Middle frontal gyrus (tissue), 1 donor: Measurements from ENCODE around the gene CSK.

Experiments used
- DNase-seq: peaks from one replicate; pipeline ENCODE4 v3.0.0-alpha.2; 2015; ENCODE audit warnings: low spot score; ENCODE audit errors: extremely low spot score

CSK gene

DNA sequence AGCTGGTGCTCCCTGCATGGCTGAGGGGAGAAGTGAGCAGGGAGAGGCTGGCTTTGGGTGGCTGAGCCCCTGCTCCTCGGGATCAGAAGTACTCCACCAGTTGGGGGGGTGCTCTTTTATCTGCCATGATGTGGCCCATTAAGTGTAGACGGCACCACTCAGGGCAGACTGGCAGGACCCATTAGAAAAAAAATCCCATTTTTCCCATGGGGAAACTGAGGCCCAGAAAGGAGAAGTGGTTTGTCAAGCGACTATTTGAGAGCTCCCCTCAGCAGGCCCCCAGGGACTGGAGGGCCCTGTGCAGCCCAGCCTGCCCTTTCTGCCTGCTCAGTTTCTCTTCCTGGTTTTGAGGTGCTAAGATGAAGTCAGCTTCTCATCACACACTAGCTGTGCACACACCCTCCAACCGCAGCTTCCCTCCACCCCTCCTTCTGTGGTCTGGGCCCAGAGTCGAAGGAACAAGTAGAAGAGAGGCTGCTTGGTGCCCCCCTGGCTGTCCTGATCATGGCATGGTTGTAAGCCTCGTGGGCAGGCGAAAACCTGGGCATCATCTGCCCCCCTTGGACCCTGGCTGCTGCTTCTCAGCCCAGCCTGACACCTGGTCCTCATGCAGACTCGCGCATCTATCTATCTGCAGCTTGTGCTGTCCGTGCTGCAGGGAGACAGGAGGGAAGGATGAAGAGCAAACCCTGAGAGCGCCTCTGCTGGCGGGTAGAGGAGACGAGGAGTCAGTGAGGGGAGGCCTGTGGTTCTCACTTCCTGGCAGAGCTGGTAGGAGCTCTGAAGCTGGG is 5.6 kb downstream of the CSK start:
- DNase-seq, result no peak

DNA sequence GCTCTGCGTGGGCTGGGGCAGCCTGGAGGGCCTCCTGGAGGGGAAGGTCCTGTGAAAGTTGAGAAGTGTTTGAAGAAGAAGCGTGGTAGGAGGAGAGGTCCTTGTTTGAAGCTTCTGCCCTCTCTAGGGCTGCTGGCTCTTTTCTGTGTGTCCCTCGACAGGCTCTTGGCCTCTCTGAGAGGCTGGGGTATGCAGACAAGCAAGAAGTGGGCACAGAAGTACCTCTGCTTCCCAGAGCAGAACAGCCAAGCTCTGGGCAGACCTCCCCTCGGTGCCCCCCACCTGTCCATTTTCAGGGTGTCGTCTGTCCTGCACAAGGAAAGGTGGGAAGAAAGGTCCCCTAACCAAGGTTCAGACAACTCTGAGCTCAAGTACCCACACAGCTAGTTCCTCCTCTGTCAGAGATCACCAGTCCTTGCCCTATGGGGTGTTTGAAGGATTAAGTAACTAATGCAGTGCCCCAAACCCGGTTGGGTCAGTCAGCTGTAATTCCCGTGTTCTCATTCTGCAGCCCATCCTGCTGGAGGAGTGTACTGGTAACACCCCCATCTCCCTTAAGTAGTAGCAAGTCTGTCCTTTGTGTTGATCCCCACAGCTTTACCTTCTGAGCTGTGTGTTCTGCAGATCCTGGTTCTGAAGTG is 6.3 kb downstream of the CSK start:
- no peak for DNase-seq

- DNase-seq, result no peak
These were observed 6.8 kb downstream of the CSK start for GRCh38 chr15:74788683-74789151.

GRCh38 chr15:74789171-74789631 is 7.3 kb downstream of the CSK start:
- no peak for DNase-seq

DNA sequence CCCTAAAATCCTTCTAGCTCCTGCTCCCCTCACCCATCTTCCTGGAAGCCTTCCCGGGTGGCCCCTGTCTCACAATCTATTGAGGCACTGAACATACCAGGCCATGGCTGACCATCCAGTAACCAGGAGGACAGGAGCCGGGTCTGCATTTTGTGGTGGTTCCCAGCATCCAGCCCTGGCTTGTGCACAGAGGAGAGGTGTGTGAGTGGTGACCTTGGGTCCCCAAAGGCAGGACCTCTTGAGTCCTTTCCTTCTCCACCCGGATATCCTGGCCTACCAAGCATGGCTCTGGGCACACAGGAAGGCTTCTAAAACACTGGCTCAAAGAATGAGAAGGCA is 7.8 kb downstream of the CSK start:
- DNase-seq, result no peak

DNA sequence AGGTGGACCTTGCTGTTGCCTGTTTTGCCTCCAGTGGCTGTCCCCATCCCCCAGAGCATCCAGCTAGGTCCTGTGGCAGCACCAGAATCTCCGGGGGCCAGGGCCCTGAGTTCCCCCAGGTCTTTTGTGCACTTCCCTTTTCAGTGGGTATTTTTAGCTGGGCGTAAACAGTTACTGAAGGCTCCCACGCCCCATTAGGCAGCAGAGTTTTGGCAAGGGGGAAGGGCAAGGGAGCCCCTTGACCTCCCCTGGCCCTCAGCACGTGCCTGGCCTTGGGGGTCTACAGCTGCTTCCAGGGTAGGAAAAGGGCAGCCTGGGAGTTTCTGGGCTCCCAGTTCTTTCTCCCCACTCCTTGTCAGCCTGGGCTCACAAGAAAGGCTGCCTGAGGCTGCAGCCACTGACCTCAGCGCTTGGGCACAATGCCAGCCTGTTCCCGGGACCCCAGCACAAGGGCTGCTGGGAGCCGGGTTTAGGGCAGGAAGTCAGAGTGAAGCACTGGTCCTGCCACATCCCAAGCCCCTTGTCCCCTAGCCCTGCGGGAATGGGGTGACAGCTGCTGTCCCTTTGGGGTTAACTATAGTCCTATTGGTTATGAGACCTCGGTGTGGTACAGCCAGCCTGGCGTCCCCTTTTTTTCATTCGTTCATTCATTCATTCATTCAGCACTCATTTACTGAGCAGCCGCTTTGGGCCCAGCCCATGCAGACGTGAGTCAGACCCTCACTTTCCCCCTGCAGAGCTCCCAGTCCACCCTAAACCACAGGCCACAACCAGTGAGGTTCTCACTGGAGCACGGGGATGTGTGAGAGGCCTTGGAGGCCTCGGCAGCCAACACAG is 8.4 kb downstream of the CSK start:
- DNase-seq, result no peak

GRCh38 chr15:74791007-74791406 is 9.1 kb downstream of the CSK start:
- DNase-seq, result no peak

DNA sequence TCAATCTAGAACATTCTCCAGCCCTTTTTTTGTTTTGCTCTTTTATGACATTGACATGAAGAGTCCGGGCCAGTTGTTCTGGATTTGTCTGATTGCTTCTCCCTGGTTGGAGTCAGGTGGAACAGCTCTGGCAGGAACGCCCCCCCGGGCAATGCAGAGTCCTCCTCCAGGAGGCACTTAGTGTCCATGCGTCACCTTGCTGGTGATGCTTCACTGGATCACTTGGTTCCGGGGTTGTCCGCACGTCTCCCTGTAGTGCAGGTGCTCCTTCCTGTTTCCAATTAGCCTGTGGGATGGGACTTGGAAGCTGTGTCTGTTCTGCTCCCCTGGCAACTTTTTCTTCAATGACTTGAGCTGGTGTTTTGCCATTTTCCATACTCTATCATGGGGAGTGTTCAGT is 9.8 kb downstream of the CSK start:
- DNase-seq, result no peak

DNA sequence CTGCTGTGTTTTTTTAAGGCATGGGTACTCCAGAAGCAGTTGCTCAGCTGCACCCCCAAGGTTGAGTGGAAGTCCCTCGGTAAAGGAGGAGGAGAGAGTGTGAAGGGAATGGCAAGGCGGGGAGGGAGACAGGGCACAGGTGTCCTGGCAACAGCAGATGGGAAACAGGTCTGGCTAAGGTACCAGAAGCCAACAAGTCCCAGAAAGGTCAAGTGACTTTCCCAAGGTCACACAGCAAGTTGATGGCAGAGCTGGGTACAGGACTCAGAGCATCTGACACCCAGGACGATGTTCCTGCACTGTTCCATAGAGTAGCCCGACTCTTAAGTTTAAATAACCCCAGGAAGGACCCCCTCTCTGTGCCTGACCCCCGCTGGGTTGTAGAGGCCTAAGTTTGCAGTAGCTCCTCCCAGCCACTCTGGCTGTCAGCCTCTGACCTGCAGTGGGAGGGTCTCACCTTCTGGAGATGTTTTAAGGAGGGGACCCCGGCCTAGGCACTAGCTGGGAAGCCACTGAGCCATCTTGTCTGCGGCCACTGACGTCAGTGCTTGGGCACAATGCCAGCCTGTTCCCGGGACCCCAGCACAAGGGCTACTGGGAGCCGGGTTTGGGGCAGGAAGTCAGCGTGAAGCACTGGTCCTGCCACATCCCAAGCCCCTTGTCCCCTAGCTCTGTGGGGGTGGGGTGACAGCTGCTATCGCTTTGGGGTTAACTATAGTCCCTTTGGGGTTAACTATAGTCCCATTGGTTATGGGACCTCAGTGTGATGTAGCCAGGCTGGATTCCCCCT is 10.5 kb downstream of the CSK start:
- DNase-seq, result no peak

- DNase-seq, result no peak
These were observed 11.5 kb downstream of the CSK start for GRCh38 chr15:74793135-74794028.

DNA sequence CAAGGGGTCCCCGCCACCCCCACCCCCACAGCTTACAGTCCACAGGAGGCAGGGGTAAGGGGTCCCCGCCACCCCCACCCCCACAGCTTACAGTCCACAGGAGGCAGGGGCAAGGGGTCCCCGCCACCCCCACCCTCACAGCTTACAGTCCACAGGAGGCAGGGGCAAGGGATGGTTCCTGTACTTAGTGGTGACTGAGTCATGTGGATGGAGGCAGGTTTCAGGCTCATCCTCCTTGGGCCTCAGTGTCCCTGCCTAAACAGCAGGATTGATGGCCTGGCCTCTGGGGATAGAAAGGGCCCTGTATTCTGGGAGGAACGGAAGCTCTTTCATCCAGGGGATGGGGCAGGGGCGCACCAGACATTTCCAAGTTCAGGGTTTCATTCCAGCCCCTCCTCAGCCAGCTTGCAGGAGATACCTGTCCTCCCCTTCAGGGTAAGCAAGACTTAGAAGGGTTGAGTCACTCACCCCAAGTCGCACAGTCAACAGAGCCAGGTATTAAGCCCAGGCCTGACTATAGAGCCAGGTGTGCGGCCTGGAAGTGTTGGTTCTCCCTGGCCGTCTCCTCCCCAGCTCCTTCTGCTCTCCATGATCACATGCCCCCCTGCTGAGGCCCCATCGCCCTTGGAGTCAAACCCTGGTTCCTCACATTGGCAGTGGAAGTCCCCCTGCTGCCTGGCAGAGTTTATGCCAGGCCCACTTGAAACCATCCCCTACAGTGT is 12.5 kb downstream of the CSK start:
- DNase-seq, result no peak

DNA sequence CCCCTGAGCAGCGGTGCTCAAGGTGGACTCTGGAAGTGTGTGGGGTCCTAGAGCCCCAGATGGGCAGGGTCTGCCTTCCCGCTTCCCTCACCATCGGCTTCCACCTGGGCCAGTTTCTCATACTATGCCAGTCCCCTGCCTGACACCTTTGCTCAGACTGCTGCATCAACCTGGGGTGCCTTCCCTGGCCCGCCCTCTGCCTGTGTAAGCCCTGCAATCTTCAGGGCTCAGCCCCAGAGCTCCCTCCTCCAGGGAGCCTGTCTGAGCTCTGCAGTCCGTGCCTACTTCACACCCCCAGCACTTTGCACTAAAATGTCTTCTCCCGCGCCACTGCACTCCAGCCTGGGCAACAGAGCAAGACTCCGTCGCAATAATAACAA is 13.1 kb downstream of the CSK start:
- no peak for DNase-seq

GRCh38 chr15:74795966-74796625 is 14.2 kb downstream of the CSK start:
- DNase-seq, result no peak

DNA sequence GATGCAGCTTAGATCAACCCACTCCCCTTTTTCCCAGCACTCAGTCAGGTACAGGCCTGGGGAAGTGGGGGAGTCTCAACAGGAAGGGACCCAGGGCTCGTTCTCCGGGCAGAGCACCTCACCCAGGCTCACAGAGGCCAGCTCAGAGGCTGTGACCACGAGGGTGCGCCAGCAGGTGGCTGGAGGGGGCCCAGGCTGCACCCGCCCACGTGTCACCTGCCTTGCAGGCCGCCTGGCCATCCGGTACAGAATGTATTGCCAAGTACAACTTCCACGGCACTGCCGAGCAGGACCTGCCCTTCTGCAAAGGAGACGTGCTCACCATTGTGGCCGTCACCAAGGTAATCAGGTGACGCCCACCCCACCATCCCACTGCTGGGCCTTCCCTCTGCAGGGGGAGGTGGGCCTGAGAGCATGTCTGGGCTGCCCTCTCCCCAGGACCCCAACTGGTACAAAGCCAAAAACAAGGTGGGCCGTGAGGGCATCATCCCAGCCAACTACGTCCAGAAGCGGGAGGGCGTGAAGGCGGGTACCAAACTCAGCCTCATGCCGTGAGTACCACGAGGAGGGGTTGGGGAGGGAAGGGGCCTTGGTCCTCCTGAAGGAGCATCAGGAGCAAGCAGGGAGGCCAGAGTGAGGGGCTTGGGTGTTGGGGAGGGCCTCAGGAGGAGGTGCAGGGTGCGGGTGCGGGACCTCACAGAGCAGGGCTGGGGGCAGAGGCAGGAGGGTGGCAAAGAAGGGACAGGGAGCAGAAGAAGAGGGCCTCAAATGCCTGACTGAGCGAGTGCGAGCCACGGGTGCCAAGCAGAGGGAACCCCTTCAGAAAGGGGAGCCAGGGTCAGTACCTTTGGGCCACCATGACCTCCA is 16.7 kb downstream of the CSK start:
- DNase-seq, result no peak

DNA sequence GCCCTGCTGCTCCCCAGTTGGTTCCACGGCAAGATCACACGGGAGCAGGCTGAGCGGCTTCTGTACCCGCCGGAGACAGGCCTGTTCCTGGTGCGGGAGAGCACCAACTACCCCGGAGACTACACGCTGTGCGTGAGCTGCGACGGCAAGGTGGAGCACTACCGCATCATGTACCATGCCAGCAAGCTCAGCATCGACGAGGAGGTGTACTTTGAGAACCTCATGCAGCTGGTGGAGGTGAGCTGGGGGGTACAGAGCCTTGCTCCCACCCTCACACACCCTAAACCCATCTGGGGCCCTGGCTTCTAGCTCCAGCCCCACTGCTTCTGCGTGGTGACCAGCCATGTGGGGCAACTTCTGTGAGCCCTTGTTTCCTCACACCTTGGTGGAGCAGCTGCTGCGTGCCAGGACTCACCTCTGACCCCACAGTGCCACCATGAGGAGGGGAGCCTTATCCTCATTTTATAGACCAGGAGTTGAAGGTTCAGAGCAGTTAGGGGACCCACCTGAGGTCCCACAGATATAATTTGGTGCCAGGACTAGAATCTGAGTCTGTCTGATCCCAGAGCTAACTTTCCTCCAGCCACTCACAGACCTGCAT is 17.5 kb downstream of the CSK start:
- no peak for DNase-seq

- no peak for DNase-seq
These were observed 18.1 kb downstream of the CSK start for GRCh38 chr15:74799856-74800558.

GRCh38 chr15:74800559-74801094 is 18.7 kb downstream of the CSK start:
- DNase-seq, result no peak
